ENCODE results near the gene HSPE1. TPM values are rescaled to one million over a fixed set of nuclear protein-coding genes. Genes with fewer than 3 reads are reported as not detected.

Gene HSPE1
- total RNA-seq, 1 donor from 2014 or later: 66.1 TPM

GRCh38 chr2:197495433-197496134 is 4.6 kb upstream of the HSPE1 start:
- no peaks in the 10 kb centered on the region for H3K9me3 ChIP-seq
- peaks cover 68% of the 10 kb centered on the region for H3K36me3 ChIP-seq
- no peaks in the 10 kb centered on the region for H3K27me3 ChIP-seq
- no peak for ATAC-seq
- H3K4me3 ChIP-seq: no peak overlapping the region
- H3K27ac ChIP-seq: no peak overlapping the region
- H3K4me1 ChIP-seq: peaks cover 15% of the 10 kb centered on the region
- no peak for DNase-seq
- TF ChIP-seq CTCF (IDR thresholded peaks at IDR 0.05): no peak
- intact Hi-C loops (cut with DNase I): no loop called here

- no peak overlapping the region for H3K4me3 ChIP-seq
- H3K27me3 ChIP-seq: no peaks in the 10 kb centered on the region
- no peak for TF ChIP-seq CTCF (IDR thresholded peaks at IDR 0.05)
- no peaks in the 10 kb centered on the region for H3K9me3 ChIP-seq
- DNase-seq (no peak), ATAC-seq (no peak)
- intact Hi-C loops (cut with DNase I): no loop called here
- H3K36me3 ChIP-seq: peaks cover 57% of the 10 kb centered on the region
- H3K4me1 ChIP-seq: peaks cover 23% of the 10 kb centered on the region
- no peak overlapping the region for H3K27ac ChIP-seq
Measured at GRCh38 chr2:197496695-197497094, 3.5 kb upstream of the HSPE1 start.

- Histone ChIP-seq H3K4me3 (no peak overlapping the region), H3K27me3 (no peaks in the 10 kb centered on the region), H3K9me3 (no peaks in the 10 kb centered on the region), H3K36me3 (peaks cover 56% of the 10 kb centered on the region), H3K27ac (no peak overlapping the region), H3K4me1 (peaks cover 30% of the 10 kb centered on the region)
- intact Hi-C loops (cut with DNase I): no loop called here
- no peak for TF ChIP-seq CTCF (IDR thresholded peaks at IDR 0.05)
- ATAC-seq (no peak), DNase-seq (no peak)
Measured at GRCh38 chr2:197497326-197497725, 2.9 kb upstream of the HSPE1 start.

GRCh38 chr2:197498235-197498936 is 1.8 kb upstream of the HSPE1 start:
- H3K27me3 ChIP-seq: no peaks in the 10 kb centered on the region
- DNase-seq: no peak
- peaks cover 32% of the 10 kb centered on the region for H3K4me1 ChIP-seq
- intact Hi-C loops (cut with DNase I): no loop called here
- no peaks in the 10 kb centered on the region for H3K9me3 ChIP-seq
- H3K36me3 ChIP-seq: peaks cover 53% of the 10 kb centered on the region
- ATAC-seq: no peak
- no peak for TF ChIP-seq CTCF (IDR thresholded peaks at IDR 0.05)
- H3K27ac ChIP-seq: peak overlapping the region; percentile 85
- H3K4me3 ChIP-seq: peak overlapping the region; percentile 93

- Histone ChIP-seq H3K9me3 (no peaks in the 10 kb centered on the region), H3K36me3 (peaks cover 53% of the 10 kb centered on the region), H3K4me1 (peaks cover 32% of the 10 kb centered on the region), H3K27ac (peak overlapping the region; percentile 85), H3K27me3 (no peaks in the 10 kb centered on the region), H3K4me3 (peak overlapping the region; percentile 93)
- intact Hi-C loops (cut with DNase I): no loop called here
- peak; percentile 85 for DNase-seq
- no peak for TF ChIP-seq CTCF (IDR thresholded peaks at IDR 0.05)
- peak; percentile 23 for ATAC-seq
Measured at GRCh38 chr2:197498937-197499593, 1.1 kb upstream of the HSPE1 start.

All from upper lobe of right lung (tissue), 1 donor.